GM19238 (cell line): ENCODE measurements around the gene NDRG4.

Experiments
- DNase-seq: peaks from one replicate; pipeline ENCODE4 v3.0.0; 2011; ENCODE audit warnings: low spot score; ENCODE audit not compliant: insufficient read length

The NDRG4 gene

GRCh38 chr16:58499615-58500351 lies at the start of gene NDRG4:
Gene NDRG4 (plus strand): TSS chr16:58500143. CDS start chr16:58500249, 106 bp downstream.
- no peak for DNase-seq

GRCh38 chr16:58450590-58450989 lies 49.4 kb upstream of the NDRG4 start:
- DNase-seq: no peak

GRCh38 chr16:58451265-58451689 lies 48.7 kb upstream of the NDRG4 start:
- DNase-seq: no peak

GRCh38 chr16:58451945-58452401 lies 48.0 kb upstream of the NDRG4 start:
- no peak for DNase-seq

- no peak for DNase-seq
Measured at GRCh38 chr16:58452640-58453039, 47.3 kb upstream of the NDRG4 start.

GRCh38 chr16:58454178-58454577 lies 45.8 kb upstream of the NDRG4 start:
- DNase-seq: no peak

GRCh38 chr16:58454856-58455255 lies 45.1 kb upstream of the NDRG4 start:
- no peak for DNase-seq

GRCh38 chr16:58455750-58456149 lies 44.2 kb upstream of the NDRG4 start:
- DNase-seq: no peak

GRCh38 chr16:58456193-58456592 lies 43.8 kb upstream of the NDRG4 start:
- no peak for DNase-seq

- no peak for DNase-seq
Measured at GRCh38 chr16:58458606-58459343, 41.2 kb upstream of the NDRG4 start.

- DNase-seq: no peak
Measured at GRCh38 chr16:58459344-58460218, 40.4 kb upstream of the NDRG4 start.

- DNase-seq: no peak
Measured at GRCh38 chr16:58460219-58460610, 39.7 kb upstream of the NDRG4 start.

GRCh38 chr16:58461056-58461455 lies 38.9 kb upstream of the NDRG4 start:
- DNase-seq: no peak

- no peak for DNase-seq
Measured at GRCh38 chr16:58461640-58462039, 38.3 kb upstream of the NDRG4 start.

GRCh38 chr16:58462089-58462488 lies 37.9 kb upstream of the NDRG4 start:
- DNase-seq: no peak

GRCh38 chr16:58462499-58462996 lies 37.4 kb upstream of the NDRG4 start:
- no peak for DNase-seq

- DNase-seq: no peak
Measured at GRCh38 chr16:58462997-58463941, 36.7 kb upstream of the NDRG4 start.

GRCh38 chr16:58464047-58464915 lies 35.7 kb upstream of the NDRG4 start:
- no peak for DNase-seq

- DNase-seq: no peak
Measured at GRCh38 chr16:58464916-58465731, 34.8 kb upstream of the NDRG4 start.
